Measurements from ENCODE around the gene PANX2. TPM values are rescaled to one million over a fixed set of nuclear protein-coding genes. Genes with fewer than 3 reads are reported as not detected.

PANX2 gene
- total RNA-seq, 2 experiments from 2014 or later: not detected

DNA sequence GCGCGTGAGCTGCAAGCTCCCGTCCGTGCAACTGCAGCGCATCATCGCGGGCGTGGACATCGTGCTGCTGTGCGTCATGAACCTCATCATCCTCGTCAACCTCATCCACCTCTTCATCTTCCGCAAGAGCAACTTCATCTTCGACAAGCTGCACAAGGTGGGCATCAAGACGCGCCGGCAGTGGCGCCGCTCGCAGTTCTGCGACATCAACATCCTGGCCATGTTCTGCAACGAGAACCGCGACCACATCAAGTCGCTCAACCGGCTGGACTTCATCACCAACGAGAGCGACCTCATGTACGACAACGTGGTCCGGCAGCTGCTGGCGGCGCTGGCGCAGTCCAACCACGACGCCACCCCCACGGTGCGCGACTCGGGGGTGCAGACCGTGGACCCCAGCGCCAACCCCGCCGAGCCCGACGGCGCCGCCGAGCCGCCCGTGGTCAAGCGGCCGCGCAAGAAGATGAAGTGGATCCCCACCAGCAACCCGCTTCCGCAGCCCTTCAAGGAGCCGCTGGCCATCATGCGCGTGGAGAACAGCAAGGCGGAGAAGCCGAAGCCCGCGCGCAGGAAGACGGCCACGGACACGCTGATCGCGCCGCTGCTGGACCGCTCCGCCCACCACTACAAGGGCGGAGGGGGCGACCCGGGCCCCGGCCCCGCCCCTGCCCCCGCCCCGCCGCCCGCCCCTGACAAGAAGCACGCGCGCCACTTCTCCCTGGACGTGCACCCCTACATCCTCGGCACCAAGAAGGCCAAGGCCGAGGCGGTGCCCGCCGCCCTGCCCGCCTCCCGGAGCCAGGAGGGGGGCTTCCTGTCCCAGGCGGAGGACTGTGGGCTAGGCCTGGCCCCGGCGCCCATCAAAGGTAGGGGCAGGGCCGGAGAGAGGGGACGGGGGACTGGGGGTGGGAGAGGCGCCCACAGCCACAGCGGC lies 7.3 kb downstream of the PANX2 start:
- Histone ChIP-seq H4K20me1 (ENCODE audit: insufficient read depth, low read length) (no peaks in the 10 kb centered on the region), H3K9me3 (ENCODE audit: low read length) (no peaks in the 10 kb centered on the region)
- POLR2A ChIA-PET: no interaction called here

DNA sequence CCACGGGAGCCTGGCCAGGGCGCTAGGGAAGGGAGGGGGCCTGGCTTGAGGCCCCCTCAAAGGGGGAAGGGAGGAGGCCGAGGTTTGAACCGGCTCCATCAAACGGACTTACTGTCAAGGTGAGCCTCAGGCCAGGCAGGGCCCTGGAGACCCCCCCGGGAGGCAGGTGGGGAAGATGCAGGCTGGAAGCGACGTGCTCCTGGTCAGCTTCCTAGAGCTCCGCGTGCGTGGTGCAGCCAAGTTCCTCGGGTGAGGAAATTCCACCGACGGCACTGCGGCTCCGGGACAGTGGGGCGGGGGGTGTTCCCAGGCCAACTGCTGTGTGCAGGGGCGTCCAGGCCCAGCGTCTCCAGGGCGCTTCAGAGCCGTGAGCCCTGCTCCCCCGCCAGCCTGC lies 7.9 kb downstream of the PANX2 start:
- TF ChIP-seq EZH2phosphoT487 (IDR thresholded peaks at IDR 0.05; ENCODE audit: borderline replicate concordance, low read depth, low read length): no peak
- TF ChIP-seq, protein P1, sequence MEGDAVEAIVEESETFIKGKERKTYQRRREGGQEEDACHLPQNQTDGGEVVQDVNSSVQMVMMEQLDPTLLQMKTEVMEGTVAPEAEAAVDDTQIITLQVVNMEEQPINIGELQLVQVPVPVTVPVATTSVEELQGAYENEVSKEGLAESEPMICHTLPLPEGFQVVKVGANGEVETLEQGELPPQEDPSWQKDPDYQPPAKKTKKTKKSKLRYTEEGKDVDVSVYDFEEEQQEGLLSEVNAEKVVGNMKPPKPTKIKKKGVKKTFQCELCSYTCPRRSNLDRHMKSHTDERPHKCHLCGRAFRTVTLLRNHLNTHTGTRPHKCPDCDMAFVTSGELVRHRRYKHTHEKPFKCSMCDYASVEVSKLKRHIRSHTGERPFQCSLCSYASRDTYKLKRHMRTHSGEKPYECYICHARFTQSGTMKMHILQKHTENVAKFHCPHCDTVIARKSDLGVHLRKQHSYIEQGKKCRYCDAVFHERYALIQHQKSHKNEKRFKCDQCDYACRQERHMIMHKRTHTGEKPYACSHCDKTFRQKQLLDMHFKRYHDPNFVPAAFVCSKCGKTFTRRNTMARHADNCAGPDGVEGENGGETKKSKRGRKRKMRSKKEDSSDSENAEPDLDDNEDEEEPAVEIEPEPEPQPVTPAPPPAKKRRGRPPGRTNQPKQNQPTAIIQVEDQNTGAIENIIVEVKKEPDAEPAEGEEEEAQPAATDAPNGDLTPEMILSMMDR (conservative IDR thresholded peaks at IDR 0.05; ENCODE audit: low read length): no peak
- no peaks in the 10 kb centered on the region for H3K9me3 ChIP-seq (ENCODE audit: low read length)
- no peak overlapping the region for H2AFZ ChIP-seq (ENCODE audit: low read length)
- peaks cover 5% of the 10 kb centered on the region for H3K4me1 ChIP-seq (ENCODE audit: insufficient read depth, low read length, poor library complexity, severe bottlenecking)
- BruUV-seq (replicated peaks): no TSS peak
- H4K20me1 ChIP-seq (ENCODE audit: insufficient read depth, low read length): no peaks in the 10 kb centered on the region
- intact Hi-C loops (cut with micrococcal nuclease; ENCODE audit: unreplicated experiment): no loop called here
- H3K36me3 ChIP-seq (ENCODE audit: insufficient read depth, low read length): no peaks in the 10 kb centered on the region
- H3K79me2 ChIP-seq (ENCODE audit: insufficient read depth, low read depth, low read length): no peaks in the 10 kb centered on the region
- H3K4me3 ChIP-seq (ENCODE audit: low read depth, low read length, poor library complexity, severe bottlenecking): no peak overlapping the region
- DNase-seq (ENCODE audit: low spot score): no peak
- ChIA-PET POLR2A (no interaction called here), CTCF (ENCODE audit: unreplicated experiment) (no interaction called here)
- H3K27ac ChIP-seq (ENCODE audit: low read depth, low read length, poor library complexity, severe bottlenecking): no peak overlapping the region
- no peaks in the 10 kb centered on the region for H3K9me2 ChIP-seq (ENCODE audit: insufficient read depth, low read length)
- no peak overlapping the region for H3K4me2 ChIP-seq (ENCODE audit: low read length)

More for the DNA sequence above, 7.3 kb downstream of the PANX2 start:
- H3K27ac ChIP-seq (ENCODE audit: low read depth, low read length, poor library complexity, severe bottlenecking): no peak overlapping the region
- CTCF ChIA-PET (ENCODE audit: unreplicated experiment): no interaction called here
- no peak overlapping the region for H3K4me2 ChIP-seq (ENCODE audit: low read length)
- H3K4me1 ChIP-seq (ENCODE audit: insufficient read depth, low read length, poor library complexity, severe bottlenecking): peaks cover 11% of the 10 kb centered on the region
- no peaks in the 10 kb centered on the region for H3K36me3 ChIP-seq (ENCODE audit: insufficient read depth, low read length)
- intact Hi-C loops (cut with micrococcal nuclease; ENCODE audit: unreplicated experiment): no loop called here
- no TSS peak for BruUV-seq (replicated peaks)
- no peaks in the 10 kb centered on the region for H3K79me2 ChIP-seq (ENCODE audit: insufficient read depth, low read depth, low read length)
- no peak overlapping the region for H3K4me3 ChIP-seq (ENCODE audit: low read depth, low read length, poor library complexity, severe bottlenecking)
- no peaks in the 10 kb centered on the region for H3K9me2 ChIP-seq (ENCODE audit: insufficient read depth, low read length)
- DNase-seq (ENCODE audit: low spot score): no peak
- no peak for TF ChIP-seq EZH2phosphoT487 (IDR thresholded peaks at IDR 0.05; ENCODE audit: borderline replicate concordance, low read depth, low read length)
- TF ChIP-seq, protein P1 (conservative IDR thresholded peaks at IDR 0.05; ENCODE audit: low read length): no peak
- H2AFZ ChIP-seq (ENCODE audit: low read length): no peak overlapping the region

Data from OCI-LY7 (cell line).